Measurements from ENCODE around the gene ZYG11A. TPM values are rescaled to one million over a fixed set of nuclear protein-coding genes. Genes with fewer than 3 reads are reported as not detected.
A peak's percentile ranks its signal among the peaks of the same experiment; 100 is the strongest.

Gene ZYG11A
- total and polyA plus RNA-seq, 3 donors from 2014 or later = 6.4 to 9.8 (median 8.7) TPM

DNA sequence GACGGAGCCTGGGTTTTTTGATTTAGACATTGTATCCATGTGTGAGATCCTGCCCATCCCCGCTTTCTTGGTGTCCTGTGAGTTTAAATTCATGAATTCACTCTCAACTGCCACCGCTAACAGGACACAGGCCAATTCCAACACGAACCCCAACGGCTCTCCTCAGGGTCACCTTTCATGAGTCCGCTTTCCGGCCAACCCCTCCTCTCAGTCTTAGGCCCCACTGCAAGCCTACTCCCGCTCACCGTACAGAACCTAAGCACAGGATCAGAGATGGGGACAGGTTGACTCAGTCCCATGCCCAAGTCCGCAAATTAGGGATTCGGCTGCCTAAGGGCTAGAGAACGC is 84.3 kb downstream of the ZYG11A start:
- TF ChIP-seq, protein P1, sequence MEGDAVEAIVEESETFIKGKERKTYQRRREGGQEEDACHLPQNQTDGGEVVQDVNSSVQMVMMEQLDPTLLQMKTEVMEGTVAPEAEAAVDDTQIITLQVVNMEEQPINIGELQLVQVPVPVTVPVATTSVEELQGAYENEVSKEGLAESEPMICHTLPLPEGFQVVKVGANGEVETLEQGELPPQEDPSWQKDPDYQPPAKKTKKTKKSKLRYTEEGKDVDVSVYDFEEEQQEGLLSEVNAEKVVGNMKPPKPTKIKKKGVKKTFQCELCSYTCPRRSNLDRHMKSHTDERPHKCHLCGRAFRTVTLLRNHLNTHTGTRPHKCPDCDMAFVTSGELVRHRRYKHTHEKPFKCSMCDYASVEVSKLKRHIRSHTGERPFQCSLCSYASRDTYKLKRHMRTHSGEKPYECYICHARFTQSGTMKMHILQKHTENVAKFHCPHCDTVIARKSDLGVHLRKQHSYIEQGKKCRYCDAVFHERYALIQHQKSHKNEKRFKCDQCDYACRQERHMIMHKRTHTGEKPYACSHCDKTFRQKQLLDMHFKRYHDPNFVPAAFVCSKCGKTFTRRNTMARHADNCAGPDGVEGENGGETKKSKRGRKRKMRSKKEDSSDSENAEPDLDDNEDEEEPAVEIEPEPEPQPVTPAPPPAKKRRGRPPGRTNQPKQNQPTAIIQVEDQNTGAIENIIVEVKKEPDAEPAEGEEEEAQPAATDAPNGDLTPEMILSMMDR (IDR thresholded peaks at IDR 0.05) = no peak
- no peak for TF ChIP-seq POLR2A (IDR thresholded peaks at IDR 0.05)
- peak overlapping the region; percentile 68 to 78 for H3K4me3 ChIP-seq
- H3K36me3 ChIP-seq (ENCODE audit: low read depth, missing control alignments) = no peaks in the 10 kb centered on the region
- intact Hi-C loops (cut with DNase I; ENCODE audit: low total_unique reads) = loop anchor here (10.0 kb wide), 1 partner anchor 258 kb away; no protein-coding TSS in a partner anchor
- no peaks in the 10 kb centered on the region for H3K27me3 ChIP-seq
- peaks cover 8% of the 10 kb centered on the region for H3K4me1 ChIP-seq
- H3K27ac ChIP-seq = peak overlapping the region; percentile 73 to 79
- WGBS, 2 donors = 3 to 4% methylated on average over 11 to 12 of the region's 12 CpGs
- no peaks in the 10 kb centered on the region for H3K9me3 ChIP-seq
- DNase-seq = no peak

DNA sequence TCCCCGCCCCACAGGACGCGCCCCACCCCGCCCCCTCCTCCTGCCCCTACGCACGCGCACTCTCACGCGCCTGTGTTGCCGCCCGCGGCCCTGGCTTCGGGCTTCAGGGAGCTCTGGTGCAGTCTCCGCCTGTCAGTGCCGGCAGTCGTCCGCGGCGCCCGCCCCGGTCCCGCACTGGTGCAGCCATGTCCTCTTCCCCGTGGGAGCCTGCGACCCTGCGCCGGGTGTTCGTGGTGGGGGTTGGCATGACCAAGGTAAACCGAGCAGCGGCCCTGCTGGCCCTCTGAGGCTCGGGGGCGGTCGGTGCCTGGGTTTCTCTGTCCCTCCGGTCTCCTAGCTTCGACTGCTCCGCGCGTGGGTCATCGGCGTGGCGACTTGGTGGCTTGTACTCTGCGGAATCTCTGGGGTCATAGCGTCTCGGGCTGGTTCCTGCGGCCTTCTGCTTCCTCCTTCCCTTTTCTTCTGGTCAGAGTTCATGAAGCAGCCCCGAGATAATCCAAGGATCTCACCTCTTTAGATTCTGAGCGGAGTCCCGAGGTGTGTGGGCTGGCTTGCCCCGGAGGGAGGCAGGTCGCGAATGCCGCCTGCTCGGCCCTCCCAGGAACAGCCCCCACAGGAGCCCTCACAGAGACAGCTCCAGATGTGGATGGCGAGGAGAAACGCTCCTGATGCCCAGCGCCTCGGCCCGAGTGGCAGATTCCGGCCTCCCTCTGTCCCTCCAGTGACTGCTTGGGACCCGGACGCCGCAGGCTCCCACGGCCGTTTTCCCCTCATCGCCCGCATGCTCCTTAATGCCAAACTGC is 84.9 kb downstream of the ZYG11A start, which contains the start of gene SCP2:
Gene SCP2, plus strand, starts transcription at position 65 of the 803 bp plus-strand sequence. Its CDS starts 121 bp downstream, at position 186.
- Histone ChIP-seq H3K9me3 (no peaks in the 10 kb centered on the region), H3K4me1 (peaks cover 8% of the 10 kb centered on the region), H3K27me3 (no peaks in the 10 kb centered on the region), H3K4me3 (peak within 1 kb of the TSS; percentile 68 to 78), H3K27ac (peak within 1 kb of the TSS; percentile 73 to 79), H3K36me3 (ENCODE audit: low read depth, missing control alignments) (no peaks in the 10 kb centered on the region)
- no peak for TF ChIP-seq POLR2A (IDR thresholded peaks at IDR 0.05)
- TF ChIP-seq, protein P1 (IDR thresholded peaks at IDR 0.05) = no peak
- intact Hi-C loops (cut with DNase I; ENCODE audit: low total_unique reads) = loop anchor here (10.0 kb wide), 1 partner anchor 257 kb away; no protein-coding TSS in a partner anchor
- 0 to 1% methylated on average over 21 to 61 of the region's 65 CpGs for WGBS, 2 donors
- DNase-seq = peak; percentile 88

DNA sequence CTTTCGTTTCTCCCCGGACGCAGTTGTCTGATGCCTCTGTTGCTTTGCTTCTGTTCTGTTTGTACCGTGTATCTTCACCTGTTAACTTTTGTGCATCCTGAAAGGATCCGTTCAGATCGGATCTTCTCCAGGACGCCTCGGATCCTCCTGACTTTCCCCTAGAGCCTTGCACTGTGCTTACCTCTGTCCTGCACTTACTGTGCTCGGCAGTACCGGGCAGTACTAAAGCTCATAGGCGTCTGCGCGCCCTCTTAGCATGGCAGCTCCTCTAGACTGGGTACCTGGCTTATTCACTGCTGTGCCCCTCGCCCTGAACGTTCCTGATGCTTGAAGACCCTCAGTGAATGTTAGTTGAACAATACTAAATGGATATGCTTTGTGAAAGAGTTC is 85.5 kb downstream of the ZYG11A start:
- H3K4me1 ChIP-seq = peaks cover 8% of the 10 kb centered on the region
- TF ChIP-seq, protein P1 (IDR thresholded peaks at IDR 0.05) = no peak
- TF ChIP-seq POLR2A (IDR thresholded peaks at IDR 0.05) = no peak
- H3K36me3 ChIP-seq (ENCODE audit: low read depth, missing control alignments) = no peaks in the 10 kb centered on the region
- H3K4me3 ChIP-seq = peak overlapping the region; percentile 68 to 78
- H3K27ac ChIP-seq = peak overlapping the region; percentile 73 to 79
- H3K27me3 ChIP-seq = no peaks in the 10 kb centered on the region
- H3K9me3 ChIP-seq = no peaks in the 10 kb centered on the region
- peak; percentile 46 for DNase-seq
- intact Hi-C loops (cut with DNase I; ENCODE audit: low total_unique reads) = loop anchor here (10.0 kb wide), 1 partner anchor 257 kb away; no protein-coding TSS in a partner anchor
- WGBS, 2 donors = 12% methylated on average over 15 of the region's 15 CpGs

DNA sequence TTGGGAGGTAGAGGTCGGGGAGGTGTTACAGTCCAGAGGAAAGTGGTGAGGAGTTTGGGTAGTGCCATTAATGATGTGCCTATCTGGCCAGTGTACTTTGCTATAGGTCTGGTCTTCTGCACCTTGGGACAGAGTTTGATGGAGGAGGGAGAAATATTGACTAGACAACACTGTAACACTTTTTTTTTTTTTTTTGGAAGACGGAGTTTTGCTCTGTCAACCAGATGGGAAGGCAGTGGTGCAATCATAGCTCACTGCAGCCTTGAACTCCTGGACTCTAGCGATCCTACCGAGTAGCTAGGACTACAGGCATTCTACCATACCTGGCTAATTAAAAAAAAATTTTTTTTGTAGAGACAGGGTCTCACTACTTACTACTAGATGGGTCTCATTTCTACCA is 86.5 kb downstream of the ZYG11A start:
- H3K27me3 ChIP-seq = no peaks in the 10 kb centered on the region
- 61 to 64% methylated on average over 4 of the region's 4 CpGs for WGBS, 2 donors
- DNase-seq = no peak
- no peaks in the 10 kb centered on the region for H3K9me3 ChIP-seq
- no peak for TF ChIP-seq POLR2A (IDR thresholded peaks at IDR 0.05)
- TF ChIP-seq, protein P1 (IDR thresholded peaks at IDR 0.05) = no peak
- no peak overlapping the region for H3K27ac ChIP-seq
- H3K4me1 ChIP-seq = peaks cover 8% of the 10 kb centered on the region
- no peak overlapping the region for H3K4me3 ChIP-seq
- H3K36me3 ChIP-seq (ENCODE audit: low read depth, missing control alignments) = no peaks in the 10 kb centered on the region
- intact Hi-C loops (cut with DNase I; ENCODE audit: low total_unique reads) = loop anchor here (10.0 kb wide), 1 partner anchor 256 kb away; no protein-coding TSS in a partner anchor
